ENCODE data around the gene SLC7A10. TPM values are rescaled to one million over a fixed set of nuclear protein-coding genes. Genes with fewer than 3 reads are reported as not detected.

SLC7A10 gene
- total RNA-seq, 1 experiment from 2014 or later: not detected

GRCh38 chr19:33261511-33262189, 36.0 kb upstream of the SLC7A10 start:
- DNase-seq: no peak
- Mint-ChIP-seq H3K36me3 (ENCODE audit: insufficient read depth, unreplicated experiment) (no peaks in the 10 kb centered on the region), H3K4me1 (ENCODE audit: low read depth, unreplicated experiment) (no peaks in the 10 kb centered on the region), H3K27ac (ENCODE audit: unreplicated experiment) (no peak overlapping the region), H3K27me3 (ENCODE audit: unreplicated experiment) (peaks cover 79% of the 10 kb centered on the region), H3K4me3 (ENCODE audit: low read depth, unreplicated experiment) (no peak overlapping the region), H3K9me3 (ENCODE audit: low read depth, unreplicated experiment) (no peaks in the 10 kb centered on the region)
- no TSS peak for BruUV-seq (replicated peaks)
- CTCF ChIA-PET: no interaction called here
- intact Hi-C loops (cut with micrococcal nuclease; ENCODE audit: unreplicated experiment): no loop called here
- no peak for TF ChIP-seq CTCF (IDR thresholded peaks at IDR 0.05; ENCODE audit: unreplicated experiment)

- no peak for TF ChIP-seq CTCF (IDR thresholded peaks at IDR 0.05; ENCODE audit: unreplicated experiment)
- H3K36me3 Mint-ChIP-seq (ENCODE audit: insufficient read depth, unreplicated experiment): no peaks in the 10 kb centered on the region
- H3K9me3 Mint-ChIP-seq (ENCODE audit: low read depth, unreplicated experiment): no peaks in the 10 kb centered on the region
- peaks cover 87% of the 10 kb centered on the region for H3K27me3 Mint-ChIP-seq (ENCODE audit: unreplicated experiment)
- CTCF ChIA-PET: no interaction called here
- intact Hi-C loops (cut with micrococcal nuclease; ENCODE audit: unreplicated experiment): no loop called here
- BruUV-seq (replicated peaks): no TSS peak
- no peak overlapping the region for H3K27ac Mint-ChIP-seq (ENCODE audit: unreplicated experiment)
- H3K4me1 Mint-ChIP-seq (ENCODE audit: low read depth, unreplicated experiment): no peaks in the 10 kb centered on the region
- no peak for DNase-seq
- H3K4me3 Mint-ChIP-seq (ENCODE audit: low read depth, unreplicated experiment): no peak overlapping the region
These were observed 35.2 kb upstream of the SLC7A10 start for GRCh38 chr19:33260628-33261418.

GRCh38 chr19:33259539-33259938, 33.9 kb upstream of the SLC7A10 start:
- Mint-ChIP-seq H3K27ac (ENCODE audit: unreplicated experiment) (no peak overlapping the region), H3K4me3 (ENCODE audit: low read depth, unreplicated experiment) (no peak overlapping the region), H3K4me1 (ENCODE audit: low read depth, unreplicated experiment) (no peaks in the 10 kb centered on the region), H3K36me3 (ENCODE audit: insufficient read depth, unreplicated experiment) (no peaks in the 10 kb centered on the region), H3K9me3 (ENCODE audit: low read depth, unreplicated experiment) (no peaks in the 10 kb centered on the region), H3K27me3 (ENCODE audit: unreplicated experiment) (peaks cover 91% of the 10 kb centered on the region)
- no peak for DNase-seq
- intact Hi-C loops (cut with micrococcal nuclease; ENCODE audit: unreplicated experiment): no loop called here
- no peak for TF ChIP-seq CTCF (IDR thresholded peaks at IDR 0.05; ENCODE audit: unreplicated experiment)
- CTCF ChIA-PET: interaction anchor here (0.6 to 1.2 kb wide), 2 partner anchors 9 to 179 kb away, joined by 3 to 5 read pairs; partner anchors contain the start of gene GPATCH1
- no TSS peak for BruUV-seq (replicated peaks)

- no peak for TF ChIP-seq CTCF (IDR thresholded peaks at IDR 0.05; ENCODE audit: unreplicated experiment)
- CTCF ChIA-PET: no interaction called here
- DNase-seq: no peak
- peaks cover 75% of the 10 kb centered on the region for H3K27me3 Mint-ChIP-seq (ENCODE audit: unreplicated experiment)
- H3K4me3 Mint-ChIP-seq (ENCODE audit: low read depth, unreplicated experiment): no peak overlapping the region
- H3K27ac Mint-ChIP-seq (ENCODE audit: unreplicated experiment): no peak overlapping the region
- BruUV-seq (replicated peaks): no TSS peak
- H3K9me3 Mint-ChIP-seq (ENCODE audit: low read depth, unreplicated experiment): no peaks in the 10 kb centered on the region
- intact Hi-C loops (cut with micrococcal nuclease; ENCODE audit: unreplicated experiment): no loop called here
- no peaks in the 10 kb centered on the region for H3K36me3 Mint-ChIP-seq (ENCODE audit: insufficient read depth, unreplicated experiment)
- no peaks in the 10 kb centered on the region for H3K4me1 Mint-ChIP-seq (ENCODE audit: low read depth, unreplicated experiment)
These were observed 32.2 kb upstream of the SLC7A10 start for GRCh38 chr19:33257828-33258227.

All from Calu3 (cell line).